Measurements from ENCODE around the gene ERP29. TPM values are rescaled to one million over a fixed set of nuclear protein-coding genes. Genes with fewer than 3 reads are reported as not detected.
A peak's percentile ranks its signal among the peaks of the same experiment; 100 is the strongest.

The ERP29 gene
- total and polyA plus RNA-seq, 2 experiments from 2014 or later, result 61.4 to 87.0 TPM

GRCh38 chr12:111976291-111976690, 36.9 kb upstream of the ERP29 start:
- DNase-seq, result no peak
- TF ChIP-seq EZH2phosphoT487 (IDR thresholded peaks at IDR 0.05; ENCODE audit: insufficient read depth, low read depth) (no peak), EZH2 (IDR thresholded peaks at IDR 0.05; ENCODE audit: insufficient read depth, poor library complexity, severe bottlenecking) (no peak)
- in situ Hi-C loops (cut with MboI), result no loop called here
- Histone ChIP-seq H3K79me2 (ENCODE audit: insufficient read depth) (no peaks in the 10 kb centered on the region), H3F3A (ENCODE audit: insufficient read depth) (no peaks in the 10 kb centered on the region), H3K4me2 (ENCODE audit: unreplicated experiment) (no peak overlapping the region), H3K4me1 (ENCODE audit: insufficient read depth) (no peaks in the 10 kb centered on the region), H4K20me1 (ENCODE audit: insufficient read depth) (no peaks in the 10 kb centered on the region), H3K36me3 (ENCODE audit: low read depth) (no peaks in the 10 kb centered on the region), H3K27ac (no peak overlapping the region), H3K9ac (no peak overlapping the region), H3K9me2 (ENCODE audit: insufficient read depth) (no peaks in the 10 kb centered on the region), H3K9me3 (ENCODE audit: low read depth) (no peaks in the 10 kb centered on the region), H3K27me3 (replicated peaks; ENCODE audit: insufficient read depth) (no peaks in the 10 kb centered on the region), H3K4me3 (no peak overlapping the region), H2AFZ (no peak overlapping the region)
- WGBS, 2 experiments (ENCODE audit: low coverage in 1 of 2, low lambda C conversion rate in 2 of 2, missing lambda C conversion rate in 2 of 2), result 96 to 98% methylated on average over 6 of the region's 6 CpGs

GRCh38 chr12:111976860-111977259, 36.4 kb upstream of the ERP29 start:
- Histone ChIP-seq H3K9me2 (ENCODE audit: insufficient read depth) (no peaks in the 10 kb centered on the region), H3K4me2 (ENCODE audit: unreplicated experiment) (no peak overlapping the region), H4K20me1 (ENCODE audit: insufficient read depth) (no peaks in the 10 kb centered on the region), H3F3A (ENCODE audit: insufficient read depth) (no peaks in the 10 kb centered on the region), H3K27ac (no peak overlapping the region), H3K9ac (no peak overlapping the region), H3K9me3 (ENCODE audit: low read depth) (no peaks in the 10 kb centered on the region), H3K36me3 (ENCODE audit: low read depth) (no peaks in the 10 kb centered on the region), H3K4me3 (no peak overlapping the region), H3K79me2 (ENCODE audit: insufficient read depth) (no peaks in the 10 kb centered on the region), H2AFZ (no peak overlapping the region), H3K27me3 (replicated peaks; ENCODE audit: insufficient read depth) (no peaks in the 10 kb centered on the region), H3K4me1 (ENCODE audit: insufficient read depth) (no peaks in the 10 kb centered on the region)
- DNase-seq, result no peak
- in situ Hi-C loops (cut with MboI), result no loop called here
- TF ChIP-seq EZH2 (IDR thresholded peaks at IDR 0.05; ENCODE audit: insufficient read depth, poor library complexity, severe bottlenecking) (no peak), EZH2phosphoT487 (IDR thresholded peaks at IDR 0.05; ENCODE audit: insufficient read depth, low read depth) (no peak)

GRCh38 chr12:111978545-111978944, 34.7 kb upstream of the ERP29 start:
- Histone ChIP-seq H3K4me1 (ENCODE audit: insufficient read depth) (no peaks in the 10 kb centered on the region), H3K27ac (no peak overlapping the region), H3K9ac (no peak overlapping the region), H3K79me2 (ENCODE audit: insufficient read depth) (no peaks in the 10 kb centered on the region), H3K27me3 (replicated peaks; ENCODE audit: insufficient read depth) (no peaks in the 10 kb centered on the region), H3K9me2 (ENCODE audit: insufficient read depth) (no peaks in the 10 kb centered on the region), H4K20me1 (ENCODE audit: insufficient read depth) (no peaks in the 10 kb centered on the region), H3K4me3 (no peak overlapping the region), H3K9me3 (ENCODE audit: low read depth) (no peaks in the 10 kb centered on the region), H3K36me3 (ENCODE audit: low read depth) (no peaks in the 10 kb centered on the region), H3K4me2 (ENCODE audit: unreplicated experiment) (no peak overlapping the region), H2AFZ (no peak overlapping the region), H3F3A (ENCODE audit: insufficient read depth) (no peaks in the 10 kb centered on the region)
- TF ChIP-seq EZH2phosphoT487 (IDR thresholded peaks at IDR 0.05; ENCODE audit: insufficient read depth, low read depth) (no peak), EZH2 (IDR thresholded peaks at IDR 0.05; ENCODE audit: insufficient read depth, poor library complexity, severe bottlenecking) (no peak)
- in situ Hi-C loops (cut with MboI), result no loop called here
- DNase-seq, result no peak

- H3K4me2 ChIP-seq (ENCODE audit: unreplicated experiment), result no peak overlapping the region
- DNase-seq, result no peak
- no peaks in the 10 kb centered on the region for H3K9me2 ChIP-seq (ENCODE audit: insufficient read depth)
- no peaks in the 10 kb centered on the region for H3K36me3 ChIP-seq (ENCODE audit: low read depth)
- in situ Hi-C loops (cut with MboI), result no loop called here
- no peaks in the 10 kb centered on the region for H3K9me3 ChIP-seq (ENCODE audit: low read depth)
- H3K27me3 ChIP-seq (replicated peaks; ENCODE audit: insufficient read depth), result no peaks in the 10 kb centered on the region
- H4K20me1 ChIP-seq (ENCODE audit: insufficient read depth), result no peaks in the 10 kb centered on the region
- no peak overlapping the region for H3K27ac ChIP-seq
- H2AFZ ChIP-seq, result no peak overlapping the region
- no peak overlapping the region for H3K4me3 ChIP-seq
- H3K79me2 ChIP-seq (ENCODE audit: insufficient read depth), result no peaks in the 10 kb centered on the region
- TF ChIP-seq EZH2phosphoT487 (IDR thresholded peaks at IDR 0.05; ENCODE audit: insufficient read depth, low read depth), result no peak
- no peak for TF ChIP-seq EZH2 (IDR thresholded peaks at IDR 0.05; ENCODE audit: insufficient read depth, poor library complexity, severe bottlenecking)
- H3K9ac ChIP-seq, result no peak overlapping the region
- 85 to 94% methylated on average over 5 of the region's 5 CpGs for WGBS, 2 experiments (ENCODE audit: low coverage in 1 of 2, low lambda C conversion rate in 2 of 2, missing lambda C conversion rate in 2 of 2)
- H3F3A ChIP-seq (ENCODE audit: insufficient read depth), result no peaks in the 10 kb centered on the region
- H3K4me1 ChIP-seq (ENCODE audit: insufficient read depth), result no peaks in the 10 kb centered on the region
These were observed 32.6 kb upstream of the ERP29 start for GRCh38 chr12:111980598-111980997.

- no peaks in the 10 kb centered on the region for H3K4me1 ChIP-seq (ENCODE audit: insufficient read depth)
- TF ChIP-seq EZH2phosphoT487 (IDR thresholded peaks at IDR 0.05; ENCODE audit: insufficient read depth, low read depth) (no peak), EZH2 (IDR thresholded peaks at IDR 0.05; ENCODE audit: insufficient read depth, poor library complexity, severe bottlenecking) (no peak)
- 65 to 88% methylated on average over 2 of the region's 2 CpGs for WGBS, 2 experiments (ENCODE audit: low coverage in 1 of 2, low lambda C conversion rate in 2 of 2, missing lambda C conversion rate in 2 of 2)
- H2AFZ ChIP-seq, result no peak overlapping the region
- no peaks in the 10 kb centered on the region for H4K20me1 ChIP-seq (ENCODE audit: insufficient read depth)
- H3K4me2 ChIP-seq (ENCODE audit: unreplicated experiment), result no peak overlapping the region
- H3K79me2 ChIP-seq (ENCODE audit: insufficient read depth), result no peaks in the 10 kb centered on the region
- H3K4me3 ChIP-seq, result no peak overlapping the region
- no peak overlapping the region for H3K27ac ChIP-seq
- in situ Hi-C loops (cut with MboI), result no loop called here
- H3K9me3 ChIP-seq (ENCODE audit: low read depth), result no peaks in the 10 kb centered on the region
- H3F3A ChIP-seq (ENCODE audit: insufficient read depth), result no peaks in the 10 kb centered on the region
- H3K36me3 ChIP-seq (ENCODE audit: low read depth), result no peaks in the 10 kb centered on the region
- H3K27me3 ChIP-seq (replicated peaks; ENCODE audit: insufficient read depth), result no peaks in the 10 kb centered on the region
- no peak overlapping the region for H3K9ac ChIP-seq
- no peaks in the 10 kb centered on the region for H3K9me2 ChIP-seq (ENCODE audit: insufficient read depth)
- DNase-seq, result peak; percentile 10
These were observed 31.2 kb upstream of the ERP29 start for GRCh38 chr12:111981987-111982386.
